Spinal cord (tissue), 10 donors: Measurements from ENCODE around the gene HSD17B10. TPM values are rescaled to one million over a fixed set of nuclear protein-coding genes. Genes with fewer than 3 reads are reported as not detected.
"Not testable (repeated sequence)": the region's sequence is repeated elsewhere in the genome, so short reads cannot be mapped to it uniquely, and the experiment has no call there.

Source experiments
- DNase-seq, 6 donors: peaks; one replicate each; pipeline versions ENCODE4 v3.0.0 to v3.0.0-alpha.2; 2013 to 2015; ENCODE audit warnings: low spot score in 6 of 6, low read depth in 4 of 6
- H3K27ac ChIP-seq: one replicate; pipeline ENCODE4 v1.5.1; 2013; ENCODE audit warnings: low read depth, low read length, control low read depth
- H3K27me3 ChIP-seq: one replicate; pipeline ENCODE4 v1.6.1; 2013; ENCODE audit warnings: low read length; ENCODE audit not compliant: control insufficient read depth, insufficient read depth
- H3K36me3 ChIP-seq: one replicate; pipeline ENCODE4 v1.6.1; 2013; ENCODE audit warnings: low read length; ENCODE audit not compliant: control insufficient read depth, insufficient read depth
- H3K4me1 ChIP-seq: one replicate; pipeline ENCODE4 v1.6.1; 2013; ENCODE audit warnings: low read length; ENCODE audit not compliant: control insufficient read depth, insufficient read depth
- H3K4me3 ChIP-seq: one replicate; pipeline ENCODE4 v1.5.1; 2013; ENCODE audit warnings: low read depth, low read length, control low read depth
- H3K9me3 ChIP-seq: one replicate; pipeline ENCODE4 v1.6.1; 2013; ENCODE audit warnings: low read length; ENCODE audit not compliant: control insufficient read depth, insufficient read depth
- WGBS: methylation state at CpG from one replicate; pipeline ENCODE4 v1.1.5; 2013; ENCODE audit warnings: missing lambda C conversion rate; ENCODE audit not compliant: insufficient coverage; 5-methylcytosine and 5-hydroxymethylcytosine counted together
- polyA plus RNA-seq, 2 donors: library from polyadenylated mRNA; unstranded; fragments of 120-200 nt; gene quantifications; one replicate each; pipeline ENCODE4 v1.2.1, GENCODE V29; 2013; ENCODE audit not compliant: insufficient read length in 2 of 2
- total RNA-seq, 2 donors: library from RNA; depleted of rRNA in 1 of 2; stranded (reverse); fragments of 120-200 nt in 1 of 2; fragments of >200 nt in 1 of 2; gene quantifications; one replicate each; pipeline versions ENCODE4 v1.2.3 to v1.2.4, GENCODE V29; 2013 to 2014
- donor health status: healthy.

HSD17B10 gene
- total and polyA plus RNA-seq, 4 donors: 42.7 to 102 (median 93.2) TPM

GRCh38 chrX:53421772-53422085, 12.4 kb downstream of the HSD17B10 start:
- peak in 3 of 6 donors; percentile 35 to 74 (median 55) for DNase-seq
- Histone ChIP-seq H3K27me3 (no peaks in the 10 kb centered on the region), H3K4me3 (peak overlapping the region; percentile 84), H3K27ac (peak overlapping the region; percentile 94), H3K9me3 (no peaks in the 10 kb centered on the region), H3K36me3 (no peaks in the 10 kb centered on the region), H3K4me1 (peaks cover 18% of the 10 kb centered on the region)
- 2% methylated on average over 15 of the region's 15 CpGs for WGBS

- H3K4me3 ChIP-seq: no peak overlapping the region
- DNase-seq: no peak
- H3K36me3 ChIP-seq: no peaks in the 10 kb centered on the region
- H3K9me3 ChIP-seq: no peaks in the 10 kb centered on the region
- 53% methylated on average over 2 of the region's 2 CpGs for WGBS
- H3K27ac ChIP-seq: no peak overlapping the region
- peaks cover 18% of the 10 kb centered on the region for H3K4me1 ChIP-seq
- H3K27me3 ChIP-seq: no peaks in the 10 kb centered on the region
Measured at GRCh38 chrX:53421125-53421524, 13.0 kb downstream of the HSD17B10 start.

- not testable (repeated sequence) for H3K4me3 ChIP-seq, H3K27me3 ChIP-seq, H3K27ac ChIP-seq, H3K36me3 ChIP-seq, DNase-seq, H3K9me3 ChIP-seq
- peaks cover 18% of the 10 kb centered on the region for H3K4me1 ChIP-seq
- 100% methylated on average over 3 of the region's 3 CpGs for WGBS
Measured at GRCh38 chrX:53420351-53420750, 13.8 kb downstream of the HSD17B10 start.

- Histone ChIP-seq H3K36me3 (peaks cover 49% of the 10 kb centered on the region), H3K27ac (no peak overlapping the region), H3K4me1 (no peaks in the 10 kb centered on the region), H3K9me3 (no peaks in the 10 kb centered on the region), H3K4me3 (no peak overlapping the region), H3K27me3 (peaks cover 8% of the 10 kb centered on the region)
- DNase-seq: no peak
- 83% methylated on average over 2 of the region's 2 CpGs for WGBS
Measured at GRCh38 chrX:53412446-53412845, 21.7 kb downstream of the HSD17B10 start.

GRCh38 chrX:53403535-53403934, 30.6 kb downstream of the HSD17B10 start:
- H3K9me3 ChIP-seq: no peaks in the 10 kb centered on the region
- H3K27ac ChIP-seq: no peak overlapping the region
- DNase-seq: no peak
- H3K4me3 ChIP-seq: no peak overlapping the region
- H3K36me3 ChIP-seq: peaks cover 34% of the 10 kb centered on the region
- H3K4me1 ChIP-seq: no peaks in the 10 kb centered on the region
- no peaks in the 10 kb centered on the region for H3K27me3 ChIP-seq
- 97% methylated on average over 10 of the region's 10 CpGs for WGBS

- WGBS: no CpG with 5 or more reads among the region's 1 CpG
- Histone ChIP-seq H3K36me3 (peaks cover 18% of the 10 kb centered on the region), H3K4me1 (no peaks in the 10 kb centered on the region), H3K27ac (no peak overlapping the region), H3K27me3 (no peaks in the 10 kb centered on the region), H3K9me3 (no peaks in the 10 kb centered on the region), H3K4me3 (no peak overlapping the region)
- DNase-seq: no peak
Measured at GRCh38 chrX:53398216-53398615, 36.0 kb downstream of the HSD17B10 start.

GRCh38 chrX:53395605-53396298, 38.4 kb downstream of the HSD17B10 start:
- Histone ChIP-seq H3K9me3 (no peaks in the 10 kb centered on the region), H3K36me3 (peaks cover 21% of the 10 kb centered on the region), H3K4me3 (no peak overlapping the region), H3K4me1 (no peaks in the 10 kb centered on the region), H3K27me3 (no peaks in the 10 kb centered on the region), H3K27ac (no peak overlapping the region)
- 95% methylated on average over 2 of the region's 2 CpGs for WGBS
- no peak for DNase-seq

- H3K27me3 ChIP-seq: no peaks in the 10 kb centered on the region
- no peak overlapping the region for H3K27ac ChIP-seq
- H3K4me3 ChIP-seq: no peak overlapping the region
- peaks cover 30% of the 10 kb centered on the region for H3K36me3 ChIP-seq
- peak in 3 of 6 donors; percentile 10 to 65 (median 11) for DNase-seq
- peaks cover 8% of the 10 kb centered on the region for H3K4me1 ChIP-seq
- H3K9me3 ChIP-seq: no peaks in the 10 kb centered on the region
- 77% methylated on average over 3 of the region's 4 CpGs for WGBS
Measured at GRCh38 chrX:53383376-53384076, 50.6 kb downstream of the HSD17B10 start.
